ENCODE data around the gene SEPSECS. TPM values are rescaled to one million over a fixed set of nuclear protein-coding genes. Genes with fewer than 3 reads are reported as not detected.

The SEPSECS gene
- 13.4 TPM in 2 replicates for total RNA-seq

DNA sequence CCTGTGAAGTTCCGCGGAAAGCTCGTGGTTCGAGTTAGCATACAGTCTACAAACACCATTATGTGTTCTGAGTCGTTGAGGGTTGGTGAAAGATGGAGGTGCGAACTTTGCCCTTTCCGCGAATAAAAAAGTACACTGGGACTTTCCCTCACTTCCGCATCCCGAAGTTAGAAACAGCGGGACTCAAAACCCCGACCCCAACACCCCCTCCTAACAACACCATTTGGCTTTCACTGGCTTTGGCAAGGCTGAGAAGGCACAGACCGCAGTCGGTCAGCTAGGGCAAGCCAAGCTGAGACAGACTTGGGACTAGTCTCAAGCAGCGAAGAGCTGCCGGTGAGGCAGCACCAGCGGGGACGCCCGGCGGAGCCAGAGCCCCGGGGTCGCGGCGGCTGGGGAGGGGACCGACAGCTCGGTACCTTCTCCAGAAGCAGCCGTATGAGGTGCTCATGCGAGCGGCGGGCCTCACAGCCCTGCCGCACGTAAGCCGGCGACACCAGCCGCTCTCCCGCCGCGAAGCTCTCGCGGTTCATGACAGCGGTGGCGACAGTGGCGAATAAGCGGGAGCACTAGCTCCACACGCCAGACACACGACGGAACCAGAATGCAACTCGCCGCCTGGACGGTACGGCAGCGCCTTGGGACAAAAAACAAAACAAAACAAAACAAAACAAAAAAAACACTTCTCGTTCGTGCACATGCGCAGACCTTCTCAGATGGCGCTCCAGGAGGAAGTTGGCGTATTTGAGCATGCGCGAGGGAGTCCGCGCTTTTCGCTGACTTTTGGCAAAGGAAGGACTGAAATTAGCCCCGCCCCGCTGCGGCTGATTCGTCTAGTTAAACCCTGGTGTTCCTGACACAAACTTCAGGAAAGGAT lies at the start of gene SEPSECS:
Gene SEPSECS (minus strand): TSS at position 613 of the 877 bp plus-strand sequence. CDS start 80 bp downstream, at position 533.
- peak; percentile 94 for DNase-seq (ENCODE audit: low spot score)
- intact Hi-C loops (cut with micrococcal nuclease), result loop anchor here (1.0 to 5.0 kb wide), 7 partner anchors 19 to 575 kb away; partner anchors contain the start of genes DHX15, PI4K2B and ZCCHC4
- Mint-ChIP-seq H3K4me1 (ENCODE audit: low read depth) (peaks cover 32% of the 10 kb centered on the region), H3K4me3 (ENCODE audit: low read depth) (peak within 1 kb of the TSS; percentile 92), H3K36me3 (ENCODE audit: low read depth) (peaks cover 26% of the 10 kb centered on the region), H3K9me3 (no peaks in the 10 kb centered on the region), H3K27ac (peak within 1 kb of the TSS; percentile 90), H3K27me3 (ENCODE audit: low read depth) (no peaks in the 10 kb centered on the region)

DNA sequence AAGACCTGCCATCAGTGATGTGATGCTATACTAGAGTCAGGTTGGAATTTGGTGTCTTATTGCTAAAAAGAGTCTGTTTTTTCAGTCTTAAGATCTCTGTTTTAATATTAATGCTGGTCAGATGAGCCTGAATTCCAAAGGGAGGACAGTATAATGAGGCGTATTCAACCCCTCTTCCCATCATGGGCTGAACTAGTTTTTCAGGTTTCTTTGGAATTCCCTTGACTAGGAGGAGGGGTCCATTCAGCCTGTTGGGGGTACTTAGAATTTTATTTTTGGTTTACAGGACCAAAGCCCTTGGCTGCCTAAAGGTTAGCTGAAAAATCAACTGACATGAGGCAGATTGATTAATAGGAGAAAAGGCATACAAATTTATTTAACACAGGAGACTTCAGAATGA lies 49.5 kb upstream of the SEPSECS start:
- Mint-ChIP-seq H3K36me3 (ENCODE audit: low read depth) (no peaks in the 10 kb centered on the region), H3K4me3 (ENCODE audit: low read depth) (no peak overlapping the region)

DNA sequence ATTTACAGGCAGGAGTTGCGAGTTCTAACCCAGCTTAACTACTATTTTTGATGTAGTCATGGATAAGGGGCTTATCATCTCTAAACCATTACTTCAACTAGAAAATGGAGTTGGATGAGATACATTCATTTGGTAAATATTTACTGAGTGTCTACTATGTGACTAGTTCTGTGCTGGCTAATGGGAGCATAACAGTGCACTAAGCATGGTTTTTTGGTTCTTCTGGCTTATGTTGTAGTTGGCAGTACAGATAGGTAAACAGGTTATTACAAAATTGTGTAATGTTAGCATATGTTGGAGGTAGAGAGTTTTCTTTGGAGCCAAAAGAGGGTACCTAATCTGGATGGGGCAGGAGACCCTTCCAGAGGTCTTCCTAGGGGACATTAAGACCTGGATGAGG lies 47.7 kb upstream of the SEPSECS start:
- Mint-ChIP-seq H3K4me3 (ENCODE audit: low read depth) (no peak overlapping the region), H3K9me3 (peaks cover 15% of the 10 kb centered on the region), H3K27me3 (ENCODE audit: low read depth) (no peaks in the 10 kb centered on the region), H3K27ac (no peak overlapping the region), H3K4me1 (ENCODE audit: low read depth) (no peaks in the 10 kb centered on the region), H3K36me3 (ENCODE audit: low read depth) (no peaks in the 10 kb centered on the region)
- no peak for DNase-seq (ENCODE audit: low spot score)
- intact Hi-C loops (cut with micrococcal nuclease), result no loop called here

More for the DNA sequence above, 49.5 kb upstream of the SEPSECS start:
- intact Hi-C loops (cut with micrococcal nuclease), result no loop called here
- no peak overlapping the region for H3K27ac Mint-ChIP-seq
- no peaks in the 10 kb centered on the region for H3K4me1 Mint-ChIP-seq (ENCODE audit: low read depth)
- DNase-seq (ENCODE audit: low spot score), result no peak
- no peaks in the 10 kb centered on the region for H3K27me3 Mint-ChIP-seq (ENCODE audit: low read depth)
- peaks cover 15% of the 10 kb centered on the region for H3K9me3 Mint-ChIP-seq

DNA sequence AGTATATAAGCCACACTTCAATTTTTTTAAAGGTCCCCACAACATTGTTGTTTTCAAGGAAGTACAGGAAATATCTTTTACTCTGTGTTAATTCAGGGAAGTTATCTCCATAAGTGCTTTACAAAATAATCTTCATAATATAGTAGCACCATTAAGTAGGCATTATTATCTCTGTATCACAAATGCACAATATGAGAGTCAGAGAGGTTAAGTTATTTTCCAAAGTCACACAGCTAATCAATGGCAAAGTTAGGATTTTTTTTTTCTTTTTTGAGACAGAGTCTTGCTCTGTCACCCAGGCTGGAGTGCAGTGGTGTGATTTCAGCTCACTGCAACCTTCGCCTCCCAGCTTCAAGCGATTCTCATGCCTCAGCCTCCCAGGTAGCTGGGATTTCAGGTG lies 38.5 kb upstream of the SEPSECS start:
- Mint-ChIP-seq H3K27me3 (ENCODE audit: low read depth) (no peaks in the 10 kb centered on the region), H3K9me3 (no peaks in the 10 kb centered on the region), H3K27ac (no peak overlapping the region), H3K4me3 (ENCODE audit: low read depth) (no peak overlapping the region), H3K4me1 (ENCODE audit: low read depth) (no peaks in the 10 kb centered on the region), H3K36me3 (ENCODE audit: low read depth) (peaks cover 6% of the 10 kb centered on the region)
- intact Hi-C loops (cut with micrococcal nuclease), result no loop called here
- DNase-seq (ENCODE audit: low spot score), result no peak

DNA sequence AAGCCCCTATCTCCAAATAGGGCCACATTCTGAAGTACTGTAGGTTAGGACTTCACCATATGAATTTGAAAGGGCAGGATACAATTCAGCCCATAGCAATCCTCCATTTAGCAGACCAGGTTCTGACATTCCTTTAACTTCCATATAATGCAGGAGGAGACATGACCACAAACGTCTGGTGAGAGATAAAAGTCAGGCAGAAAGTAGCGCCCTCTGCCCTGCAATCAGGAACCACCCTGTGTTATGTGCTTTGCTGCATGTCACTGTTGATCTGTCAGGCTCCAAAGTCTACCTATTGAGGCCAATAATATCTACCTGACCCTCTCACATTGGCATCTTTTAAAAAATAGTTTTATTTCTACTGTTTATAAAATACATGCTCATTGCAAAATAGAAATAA lies 30.2 kb upstream of the SEPSECS start:
- H3K36me3 Mint-ChIP-seq (ENCODE audit: low read depth), result no peaks in the 10 kb centered on the region
- no peak overlapping the region for H3K27ac Mint-ChIP-seq
- no peaks in the 10 kb centered on the region for H3K27me3 Mint-ChIP-seq (ENCODE audit: low read depth)
- intact Hi-C loops (cut with micrococcal nuclease), result no loop called here
- no peak overlapping the region for H3K4me3 Mint-ChIP-seq (ENCODE audit: low read depth)
- no peaks in the 10 kb centered on the region for H3K4me1 Mint-ChIP-seq (ENCODE audit: low read depth)
- no peaks in the 10 kb centered on the region for H3K9me3 Mint-ChIP-seq
- DNase-seq (ENCODE audit: low spot score), result no peak

DNA sequence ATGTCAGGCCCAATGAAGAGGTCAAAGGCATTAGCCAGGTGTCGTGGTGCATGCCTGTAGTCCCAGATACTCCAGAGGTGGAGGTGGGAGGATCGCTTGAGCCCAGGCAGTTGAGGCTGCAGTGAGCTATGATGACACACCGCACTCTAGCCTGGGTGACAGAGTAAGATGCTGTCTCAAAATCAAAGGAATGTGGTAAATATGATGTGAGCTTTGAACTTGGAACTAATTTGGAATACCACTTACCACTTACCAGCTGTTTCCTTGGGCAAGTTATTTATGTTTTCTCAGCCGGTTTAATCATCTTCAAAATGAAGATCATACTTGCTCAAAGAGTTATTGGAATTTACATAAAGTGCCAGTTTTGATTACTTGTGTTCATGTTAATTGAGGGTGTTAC lies 23.8 kb upstream of the SEPSECS start:
- Mint-ChIP-seq H3K27me3 (ENCODE audit: low read depth) (no peaks in the 10 kb centered on the region), H3K27ac (no peak overlapping the region), H3K36me3 (ENCODE audit: low read depth) (no peaks in the 10 kb centered on the region), H3K4me3 (ENCODE audit: low read depth) (no peak overlapping the region), H3K4me1 (ENCODE audit: low read depth) (peaks cover 7% of the 10 kb centered on the region), H3K9me3 (no peaks in the 10 kb centered on the region)
- intact Hi-C loops (cut with micrococcal nuclease), result no loop called here
- DNase-seq (ENCODE audit: low spot score), result no peak

DNA sequence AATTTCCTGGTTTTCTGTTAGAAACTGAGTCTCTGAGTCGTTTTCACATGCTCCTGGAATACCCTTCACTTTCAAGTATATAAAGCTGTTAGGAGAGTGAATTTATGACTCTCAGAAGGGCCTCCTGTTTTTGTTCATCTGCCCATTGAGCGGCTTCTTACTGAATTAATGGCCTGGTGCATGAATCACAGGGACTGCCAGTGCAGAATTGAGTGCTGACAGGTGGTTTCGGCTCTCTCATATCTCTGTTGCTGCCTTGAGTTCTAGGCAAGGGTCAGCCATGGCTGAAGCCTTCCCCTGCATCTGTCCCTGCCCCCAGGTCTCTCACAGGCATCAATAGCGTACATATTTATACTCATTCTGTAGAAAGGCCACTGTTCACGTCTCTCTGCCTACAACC lies 22.7 kb upstream of the SEPSECS start:
- no peak for DNase-seq (ENCODE audit: low spot score)
- Mint-ChIP-seq H3K4me3 (ENCODE audit: low read depth) (no peak overlapping the region), H3K27me3 (ENCODE audit: low read depth) (no peaks in the 10 kb centered on the region), H3K27ac (no peak overlapping the region), H3K4me1 (ENCODE audit: low read depth) (peaks cover 12% of the 10 kb centered on the region), H3K9me3 (no peaks in the 10 kb centered on the region), H3K36me3 (ENCODE audit: low read depth) (no peaks in the 10 kb centered on the region)
- intact Hi-C loops (cut with micrococcal nuclease), result no loop called here

DNA sequence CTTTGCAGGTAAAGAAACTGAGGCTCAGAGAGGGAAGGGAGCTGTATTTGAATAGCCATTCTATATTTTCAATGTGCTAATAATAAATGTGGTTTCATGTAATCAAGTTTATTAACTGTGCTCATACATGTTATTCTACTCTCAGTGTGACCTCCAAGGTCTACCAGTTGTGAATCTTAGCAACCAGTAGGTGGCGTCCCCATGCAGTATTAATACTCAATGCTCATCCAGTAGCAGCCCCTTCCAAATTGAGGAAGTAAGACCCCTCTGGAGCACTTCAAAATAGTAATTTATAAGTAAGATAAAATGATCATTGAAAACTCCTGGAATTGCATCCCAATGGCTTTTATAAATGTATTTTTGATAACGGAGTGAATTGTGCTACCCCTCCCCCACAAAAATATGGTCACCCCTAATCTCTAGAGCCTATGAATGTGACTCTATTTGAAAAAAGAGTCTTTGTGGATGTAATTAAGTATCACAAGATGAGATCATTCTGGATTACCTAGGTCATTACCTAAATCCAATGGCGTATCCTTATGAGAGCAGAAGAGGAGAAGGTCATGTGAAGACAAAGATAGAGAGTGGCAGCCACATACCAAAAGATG lies 20.4 kb upstream of the SEPSECS start:
- H3K27me3 Mint-ChIP-seq (ENCODE audit: low read depth), result no peaks in the 10 kb centered on the region
- peaks cover 12% of the 10 kb centered on the region for H3K4me1 Mint-ChIP-seq (ENCODE audit: low read depth)
- no peak overlapping the region for H3K4me3 Mint-ChIP-seq (ENCODE audit: low read depth)
- intact Hi-C loops (cut with micrococcal nuclease), result loop anchor here (1.0 to 2.0 kb wide), 2 partner anchors 132 to 187 kb away; partner anchors contain the start of gene ZCCHC4
- peaks cover 3% of the 10 kb centered on the region for H3K36me3 Mint-ChIP-seq (ENCODE audit: low read depth)
- H3K9me3 Mint-ChIP-seq, result no peaks in the 10 kb centered on the region
- no peak for DNase-seq (ENCODE audit: low spot score)
- no peak overlapping the region for H3K27ac Mint-ChIP-seq

DNA sequence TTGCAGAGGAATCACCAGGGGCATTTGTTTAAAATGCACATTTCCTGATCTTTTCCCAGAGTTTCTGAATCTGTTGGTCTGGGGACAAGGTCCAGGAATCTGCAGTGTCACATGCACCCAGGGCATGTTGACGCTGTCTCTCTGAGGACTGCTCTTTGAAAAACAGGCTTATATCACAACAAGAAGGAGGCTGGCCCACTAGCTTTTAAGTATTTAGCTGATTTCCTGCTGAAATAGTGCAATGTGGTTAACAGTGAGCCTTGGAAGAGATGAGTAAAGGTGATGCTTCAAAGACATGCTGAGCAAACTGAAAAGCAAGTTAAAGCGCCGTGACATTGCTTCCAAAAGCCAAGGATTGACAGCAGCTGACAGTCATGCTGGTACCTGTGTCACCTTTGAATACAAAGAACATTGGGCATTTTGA lies 18.6 kb upstream of the SEPSECS start:
- H3K27me3 Mint-ChIP-seq (ENCODE audit: low read depth), result no peaks in the 10 kb centered on the region
- no peak overlapping the region for H3K4me3 Mint-ChIP-seq (ENCODE audit: low read depth)
- no peaks in the 10 kb centered on the region for H3K9me3 Mint-ChIP-seq
- intact Hi-C loops (cut with micrococcal nuclease), result loop anchor here (2.0 kb wide), 1 partner anchor 18 kb away; the partner anchor contains the start of gene SEPSECS
- H3K36me3 Mint-ChIP-seq (ENCODE audit: low read depth), result peaks cover 3% of the 10 kb centered on the region
- H3K27ac Mint-ChIP-seq, result no peak overlapping the region
- peaks cover 12% of the 10 kb centered on the region for H3K4me1 Mint-ChIP-seq (ENCODE audit: low read depth)
- DNase-seq (ENCODE audit: low spot score), result no peak

DNA sequence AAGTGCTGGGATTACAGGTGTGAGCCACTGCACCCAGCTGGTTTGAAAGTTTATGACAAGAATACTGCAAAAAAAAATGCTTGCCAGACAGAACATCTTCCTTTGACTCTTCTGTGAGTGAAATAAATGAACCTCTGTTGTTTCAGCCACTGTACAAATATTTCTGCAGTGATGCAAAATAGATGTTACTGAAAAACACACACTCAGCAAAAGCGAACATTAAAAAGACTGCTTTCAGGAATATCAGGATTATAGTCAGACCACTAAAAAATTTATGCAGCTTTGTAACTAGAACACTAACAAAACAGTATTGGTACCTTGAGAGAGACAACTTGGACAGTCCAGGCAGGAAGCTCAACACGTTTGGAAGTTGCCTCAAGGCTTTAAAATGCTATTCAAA lies 16.9 kb upstream of the SEPSECS start:
- DNase-seq (ENCODE audit: low spot score), result no peak
- Mint-ChIP-seq H3K36me3 (ENCODE audit: low read depth) (peaks cover 3% of the 10 kb centered on the region), H3K9me3 (no peaks in the 10 kb centered on the region), H3K27me3 (ENCODE audit: low read depth) (no peaks in the 10 kb centered on the region), H3K4me1 (ENCODE audit: low read depth) (peaks cover 15% of the 10 kb centered on the region), H3K4me3 (ENCODE audit: low read depth) (no peak overlapping the region), H3K27ac (no peak overlapping the region)
- intact Hi-C loops (cut with micrococcal nuclease), result no loop called here

DNA sequence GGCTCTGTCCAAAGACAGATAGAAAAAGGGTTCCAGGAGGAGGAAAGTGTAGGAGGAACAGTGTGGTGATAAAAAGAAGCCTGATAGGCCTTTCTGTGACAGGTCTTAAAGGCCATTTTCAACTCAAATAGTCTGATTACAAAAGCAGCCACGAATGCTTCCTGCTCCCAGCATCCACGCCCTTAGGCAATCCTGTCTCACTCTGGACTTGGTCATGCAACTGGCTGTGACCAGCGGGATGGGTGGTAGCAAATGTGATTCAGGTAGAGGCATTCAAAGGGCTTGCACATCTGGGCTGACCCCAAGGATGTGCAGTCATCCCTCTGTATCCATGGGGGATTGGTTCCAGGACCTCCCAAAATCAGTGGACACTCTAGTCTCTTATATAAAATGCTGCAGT lies 14.4 kb upstream of the SEPSECS start:
- DNase-seq (ENCODE audit: low spot score), result no peak
- Mint-ChIP-seq H3K9me3 (no peaks in the 10 kb centered on the region), H3K4me1 (ENCODE audit: low read depth) (peaks cover 12% of the 10 kb centered on the region), H3K4me3 (ENCODE audit: low read depth) (no peak overlapping the region), H3K27me3 (ENCODE audit: low read depth) (no peaks in the 10 kb centered on the region), H3K36me3 (ENCODE audit: low read depth) (peaks cover 7% of the 10 kb centered on the region), H3K27ac (no peak overlapping the region)
- intact Hi-C loops (cut with micrococcal nuclease), result no loop called here

DNA sequence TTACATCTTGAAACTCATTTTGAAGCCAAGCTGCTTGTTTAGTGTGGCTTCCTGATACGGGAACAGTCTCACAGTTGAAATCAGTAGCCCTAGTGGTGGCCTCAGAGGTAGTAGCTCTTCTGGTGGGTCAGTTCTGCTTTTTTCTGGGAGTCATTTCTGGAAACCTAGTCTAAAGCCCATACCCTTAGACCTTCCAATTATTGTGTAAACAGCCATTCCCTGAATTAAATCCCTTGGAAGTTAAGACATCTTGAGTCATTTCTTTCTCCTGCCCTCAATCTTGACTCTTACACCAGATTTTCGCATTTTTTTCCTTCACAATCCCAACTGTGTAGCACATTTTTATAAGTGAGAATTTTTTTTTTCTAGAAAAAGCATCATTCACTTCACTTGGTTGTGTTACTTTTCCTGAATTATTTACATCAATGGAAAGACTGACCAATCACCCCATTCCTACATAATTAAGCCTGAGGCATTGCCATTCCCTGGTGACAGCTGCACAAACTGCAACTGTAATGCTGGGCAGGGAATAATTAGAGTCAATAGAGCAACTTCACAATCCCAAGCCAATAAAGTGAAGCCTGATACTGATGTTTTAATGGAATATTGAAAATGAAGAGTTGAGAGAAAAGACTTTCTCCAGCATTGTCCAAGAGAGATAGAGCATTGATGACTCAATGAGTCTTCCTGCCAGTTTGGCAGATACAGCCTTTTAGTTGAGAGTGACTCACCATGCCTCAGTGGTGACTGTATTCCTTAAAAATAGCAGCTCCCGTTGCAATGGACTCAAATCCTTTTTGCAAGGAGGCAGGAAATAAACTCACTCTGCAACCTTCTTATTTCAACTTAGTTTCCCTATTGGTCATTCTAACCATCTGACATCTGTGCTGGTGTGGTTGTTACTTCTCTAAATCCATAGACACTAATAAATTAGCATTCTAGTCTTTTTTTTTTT lies 13.0 kb upstream of the SEPSECS start:
- no peak overlapping the region for H3K4me3 Mint-ChIP-seq (ENCODE audit: low read depth)
- no peak overlapping the region for H3K27ac Mint-ChIP-seq
- H3K27me3 Mint-ChIP-seq (ENCODE audit: low read depth), result no peaks in the 10 kb centered on the region
- intact Hi-C loops (cut with micrococcal nuclease), result no loop called here
- peaks cover 9% of the 10 kb centered on the region for H3K36me3 Mint-ChIP-seq (ENCODE audit: low read depth)
- DNase-seq (ENCODE audit: low spot score), result no peak
- peaks cover 8% of the 10 kb centered on the region for H3K4me1 Mint-ChIP-seq (ENCODE audit: low read depth)
- no peaks in the 10 kb centered on the region for H3K9me3 Mint-ChIP-seq
